OCI-LY7 (cell line): ENCODE measurements around the gene FBXL17. TPM values are rescaled to one million over a fixed set of nuclear protein-coding genes. Genes with fewer than 3 reads are reported as not detected.

Experiments
- BruUV-seq: library from RNA; stranded (reverse); fragments of 400-500 nt; replicated peaks from 2 replicates; lab custom pipeline; 2021; lab: Mats Ljungman, UMichigan
- CTCF ChIA-PET: fragments of 300-600 bp; sonication (Branson Sonifier 250); formaldehyde crosslinking; loops from one replicate; lab custom pipeline; 2022; ENCODE audit warnings: antibody characterized with exemption; ENCODE audit not compliant: unreplicated experiment; lab: Charles Lee
- POLR2A ChIA-PET: fragments of 300-600 bp; sonication (Branson Sonifier 250); formaldehyde crosslinking; loops from one replicate; lab custom pipeline; 2022; ENCODE audit warnings: antibody characterized with exemption; lab: Charles Lee
- DNase-seq: peaks from one replicate; pipeline ENCODE4 v3.0.0-alpha.2; 2015; ENCODE audit warnings: low spot score
- H2AFZ ChIP-seq: fragments of 200-600 bp; sonication (generic), shearing (Covaris generic); 2 replicates; pipeline ENCODE4 v1.6.1; 2014; ENCODE audit warnings: mild to moderate bottlenecking, antibody characterized with exemption, low read length, moderate library complexity
- H3K27ac ChIP-seq: fragments of 200-600 bp; sonication (generic); 2 replicates; pipeline ENCODE4 v1.5.1; 2014; ENCODE audit warnings: mixed run types, low read depth, mild to moderate bottlenecking, moderate library complexity, low read length, inconsistent platforms; ENCODE audit not compliant: poor library complexity, severe bottlenecking
- H3K36me3 ChIP-seq: fragments of 200-600 bp; sonication (generic); 2 replicates; pipeline ENCODE4 v1.6.1; 2014; ENCODE audit warnings: mild to moderate bottlenecking, antibody characterized with exemption, low read length, moderate library complexity, mixed read lengths; ENCODE audit not compliant: insufficient read depth
- H3K4me1 ChIP-seq: fragments of 200-600 bp; sonication (generic); 2 replicates; pipeline ENCODE4 v1.5.1; 2014; ENCODE audit warnings: mild to moderate bottlenecking, low read length; ENCODE audit not compliant: insufficient read depth, poor library complexity, severe bottlenecking
- H3K4me2 ChIP-seq: fragments of 200-600 bp; sonication (generic); 2 replicates; pipeline ENCODE4 v1.6.1; 2014; ENCODE audit warnings: mild to moderate bottlenecking, low read length
- H3K4me3 ChIP-seq: fragments of 200-600 bp; sonication (generic); 2 replicates; pipeline ENCODE4 v1.5.1; 2014; ENCODE audit warnings: mild to moderate bottlenecking, low read depth, low read length; ENCODE audit not compliant: poor library complexity, severe bottlenecking
- H3K79me2 ChIP-seq: fragments of 200-600 bp; sonication (generic); 2 replicates; pipeline ENCODE4 v1.6.1; 2016; ENCODE audit warnings: low read depth, mild to moderate bottlenecking, low read length, moderate library complexity, mixed read lengths; ENCODE audit not compliant: insufficient read depth
- H3K9me2 ChIP-seq: fragments of 200-600 bp; sonication (generic); 2 replicates; pipeline ENCODE4 v1.6.1; 2016; ENCODE audit warnings: mild to moderate bottlenecking, low read length, mixed read lengths; ENCODE audit not compliant: insufficient read depth
- H3K9me3 ChIP-seq: fragments of 200-600 bp; sonication (generic); 2 replicates; pipeline ENCODE4 v1.6.1; 2014; ENCODE audit warnings: mild to moderate bottlenecking, mixed run types, low read length, mixed read lengths
- H4K20me1 ChIP-seq: fragments of 200-600 bp; sonication (generic); 2 replicates; pipeline ENCODE4 v1.6.1; 2014; ENCODE audit warnings: mild to moderate bottlenecking, antibody characterized with exemption, low read length, moderate library complexity, mixed read lengths; ENCODE audit not compliant: insufficient read depth
- CTCF ChIP-seq: fragments of 200-600 bp; sonication (generic); conservative IDR thresholded peaks from 2 replicates; pipeline ENCODE4 v1.5.1; 2014; ENCODE audit warnings: mild to moderate bottlenecking, antibody characterized with exemption, low read length, moderate library complexity, mixed read lengths
- EZH2phosphoT487 ChIP-seq: fragments of 200-600 bp; sonication (generic); IDR thresholded peaks from 2 replicates; pipeline ENCODE4 v1.6.1; 2018; ENCODE audit warnings: low read depth, borderline replicate concordance, mild to moderate bottlenecking, mixed run types, antibody characterized with exemption, low read length, moderate library complexity, mixed read lengths
- intact Hi-C: fragments of 100-400 bp; cut with micrococcal nuclease; formaldehyde crosslinking; loops from one replicate; pipeline ENCODE4 v1.10.0; 2022; ENCODE audit not compliant: unreplicated experiment
- total RNA-seq, 2 experiments: library from RNA; depleted of rRNA in 1 of 2; stranded (reverse); fragments of >200 nt in 1 of 2; shearing (Covaris generic) in 1 of 2; gene quantifications; 2 replicates each; pipeline ENCODE4 v1.2.3, GENCODE V29; 2014 to 2022

The FBXL17 gene
- total RNA-seq, 2 experiments from 2014 or later = 10.2 to 21.6 TPM

- Histone ChIP-seq H3K36me3 (peaks cover 7% of the 10 kb centered on the region; the same call in 1 of the 2 replicates), H3K27ac (peak overlapping the region; percentile 92), H3K9me2 (no peaks in the 10 kb centered on the region), H3K79me2 (peaks cover 34% of the 10 kb centered on the region; the same call in 1 of the 2 replicates), H3K9me3 (peaks cover 14% of the 10 kb centered on the region; the same call in 1 of the 2 replicates), H4K20me1 (no peaks in the 10 kb centered on the region), H2AFZ (peak overlapping the region; percentile 91), H3K4me3 (peak overlapping the region; percentile 92), H3K4me2 (peak overlapping the region; percentile 91), H3K4me1 (peaks cover 28% of the 10 kb centered on the region)
- POLR2A ChIA-PET = interaction anchor here (0.6 to 1.8 kb wide), 6 partner anchors 9 to 1433 kb away, joined by 3 to 7 read pairs (median 4); no protein-coding TSS in a partner anchor
- BruUV-seq = no TSS peak
- DNase-seq = peak; percentile 53
- no peak for TF ChIP-seq CTCF
- TF ChIP-seq EZH2phosphoT487 = no peak
- CTCF ChIA-PET = no interaction called here
- intact Hi-C loops = loop anchor here (5.0 to 10.0 kb wide), 4 partner anchors 364 to 1314 kb away; partner anchors contain the start of gene FER
These were observed 1.2 kb downstream of the FBXL17 start for GRCh38 chr5:108380531-108381349.

- H3K9me2 ChIP-seq = no peaks in the 10 kb centered on the region
- peak overlapping the region; percentile 91 for H3K4me2 ChIP-seq
- ChIA-PET POLR2A (interaction anchor here (0.6 to 1.8 kb wide), 6 partner anchors 8 to 1434 kb away, joined by 3 to 7 read pairs (median 4); no protein-coding TSS in a partner anchor), CTCF (no interaction called here)
- H3K9me3 ChIP-seq = peaks cover 20% of the 10 kb centered on the region; the same call in 1 of the 2 replicates
- TF ChIP-seq CTCF (no peak), EZH2phosphoT487 (no peak)
- peaks cover 7% of the 10 kb centered on the region; the same call in 1 of the 2 replicates for H3K36me3 ChIP-seq
- peak overlapping the region; percentile 92 for H3K27ac ChIP-seq
- peak overlapping the region; percentile 92 for H3K4me3 ChIP-seq
- peaks cover 40% of the 10 kb centered on the region; the same call in 1 of the 2 replicates for H3K79me2 ChIP-seq
- intact Hi-C loops = loop anchor here (5.0 to 10.0 kb wide), 4 partner anchors 365 to 1315 kb away; partner anchors contain the start of gene FER
- H4K20me1 ChIP-seq = no peaks in the 10 kb centered on the region
- TSS peak; percentile 60 for BruUV-seq
- DNase-seq = peak; percentile 21
- H2AFZ ChIP-seq = peak overlapping the region; percentile 56; the same call in 1 of the 2 replicates
- peaks cover 28% of the 10 kb centered on the region for H3K4me1 ChIP-seq
These were observed 2.0 kb downstream of the FBXL17 start for GRCh38 chr5:108379722-108380530.
